Neuronal stem cell (in vitro differentiated cells): ENCODE results near the gene YAF2.
A peak's percentile ranks its signal among the peaks of the same experiment; 100 is the strongest.
"Not testable (repeated sequence)": the region's sequence is repeated elsewhere in the genome, so short reads cannot be mapped to it uniquely, and the experiment has no call there.

ENCODE experiments used
- DNase-seq: peaks from one replicate; pipeline ENCODE4 v3.0.0-alpha.2; 2013; ENCODE audit warnings: low spot score
- H2AFZ ChIP-seq: one replicate; pipeline ENCODE4 v1.6.1; 2013; ENCODE audit warnings: mild to moderate bottlenecking, low read length, inconsistent platforms
- H2AK5ac ChIP-seq: 2 replicates; pipeline ENCODE4 v1.6.1; 2013; ENCODE audit warnings: low read depth, mild to moderate bottlenecking, inconsistent platforms, low read length, moderate library complexity, mixed read lengths
- H2BK120ac ChIP-seq: 2 replicates; pipeline ENCODE4 v1.6.1; 2013; ENCODE audit warnings: low read depth, mild to moderate bottlenecking, inconsistent platforms, low read length, moderate library complexity, mixed read lengths
- H2BK12ac ChIP-seq: one replicate; pipeline ENCODE4 v1.6.1; 2013; ENCODE audit warnings: low read length, inconsistent platforms
- H2BK15ac ChIP-seq: 2 replicates; pipeline ENCODE4 v1.6.1; 2013; ENCODE audit warnings: mild to moderate bottlenecking, low read length, inconsistent platforms, mixed read lengths
- H2BK5ac ChIP-seq: one replicate; pipeline ENCODE4 v1.6.1; 2013; ENCODE audit warnings: inconsistent platforms, mild to moderate bottlenecking, low read length, moderate library complexity
- H3K14ac ChIP-seq: one replicate; pipeline ENCODE4 v1.6.1; 2013; ENCODE audit warnings: low read length, inconsistent platforms
- H3K18ac ChIP-seq: 2 replicates; pipeline ENCODE4 v1.6.1; 2013; ENCODE audit warnings: low read length, inconsistent platforms
- H3K23ac ChIP-seq: 2 replicates; pipeline ENCODE4 v1.6.1; 2013; ENCODE audit warnings: low read depth, mild to moderate bottlenecking, mixed read lengths, low read length, inconsistent platforms; ENCODE audit not compliant: poor library complexity
- H3K27ac ChIP-seq: replicated peaks from 3 replicates; pipeline ENCODE4 v1.5.1; 2013; ENCODE audit warnings: low read length, inconsistent platforms
- H3K27me3 ChIP-seq, 3 experiments: 2 replicates each; pipeline ENCODE4 v1.6.1; 2013; ENCODE audit warnings: low read length in 3 of 3, mild to moderate bottlenecking in 2 of 3, inconsistent platforms in 1 of 3, low read depth in 1 of 3, mixed read lengths in 1 of 3, moderate library complexity in 1 of 3; ENCODE audit not compliant: control insufficient read depth in 3 of 3, insufficient read depth in 3 of 3
- H3K36me3 ChIP-seq, 2 donors: replicated peaks in 1 of 2; 2 replicates each; pipeline ENCODE4 v1.6.1; 2013; ENCODE audit warnings: low read length in 2 of 2; ENCODE audit not compliant: control insufficient read depth in 2 of 2, insufficient read depth in 2 of 2
- H3K4ac ChIP-seq: 2 replicates; pipeline ENCODE4 v1.6.1; 2013; ENCODE audit warnings: inconsistent platforms, mild to moderate bottlenecking, low read length, moderate library complexity
- H3K4me1 ChIP-seq, 2 donors: 1 replicate in 1 of 2; 2 replicates in 1 of 2; pipeline ENCODE4 v1.6.1; 2013; ENCODE audit warnings: low read length in 2 of 2, low read depth in 1 of 2; ENCODE audit not compliant: control insufficient read depth in 2 of 2, insufficient read depth in 1 of 2
- H3K4me2 ChIP-seq: one replicate; pipeline ENCODE4 v1.6.1; 2013; ENCODE audit warnings: mild to moderate bottlenecking, low read length, inconsistent platforms; ENCODE audit not compliant: insufficient read depth, poor library complexity, severe bottlenecking
- H3K4me3 ChIP-seq, 2 donors: 2 replicates each; pipeline ENCODE4 v1.5.1; 2013; ENCODE audit warnings: low read length in 2 of 2, mild to moderate bottlenecking in 2 of 2, inconsistent platforms in 1 of 2, moderate library complexity in 1 of 2
- H3K79me1 ChIP-seq: one replicate; pipeline ENCODE4 v1.6.1; 2013; ENCODE audit warnings: low read depth, mild to moderate bottlenecking, inconsistent platforms, low read length, moderate library complexity
- H3K9ac ChIP-seq: one replicate; pipeline ENCODE4 v1.6.1; 2013; ENCODE audit warnings: mild to moderate bottlenecking, low read depth, low read length, inconsistent platforms; ENCODE audit not compliant: poor library complexity
- H3K9me3 ChIP-seq, 2 donors: replicated peaks in 1 of 2; 2 replicates each; pipeline versions ENCODE3 to v1.6.1; 2013; ENCODE audit warnings: low read length in 2 of 2, mild to moderate bottlenecking in 2 of 2, inconsistent platforms in 1 of 2, low read depth in 1 of 2, mixed read lengths in 1 of 2, moderate library complexity in 1 of 2; ENCODE audit not compliant: control insufficient read depth in 2 of 2, insufficient read depth in 1 of 2
- H4K8ac ChIP-seq: one replicate; pipeline ENCODE4 v1.6.1; 2013; ENCODE audit warnings: low read depth, mild to moderate bottlenecking, inconsistent platforms, low read length, moderate library complexity
- H4K91ac ChIP-seq: one replicate; pipeline ENCODE4 v1.6.1; 2013; ENCODE audit warnings: low read length, low read depth, mild to moderate bottlenecking, inconsistent platforms; ENCODE audit not compliant: poor library complexity
- WGBS, 2 donors: extraction: QIAGEN DNeasy Blood & Tissue Kit; methylation state at CpG; one replicate each; pipeline ENCODE4 v1.1.7; 2013; ENCODE audit warnings: missing lambda C conversion rate in 2 of 2, mixed read lengths in 1 of 2; ENCODE audit not compliant: insufficient read length in 2 of 2, insufficient replicate concordance in 1 of 2; ENCODE audit errors: extremely low coverage in 2 of 2; 5-methylcytosine and 5-hydroxymethylcytosine counted together

YAF2 gene

GRCh38 chr12:42215759-42216158 is 22.3 kb downstream of the YAF2 start:
- not testable (repeated sequence) for H2BK12ac ChIP-seq, H3K9me3 ChIP-seq, H4K8ac ChIP-seq, H2AK5ac ChIP-seq, H3K27me3 ChIP-seq, H2AFZ ChIP-seq, H4K91ac ChIP-seq, H3K4me2 ChIP-seq, H3K4me3 ChIP-seq, H3K23ac ChIP-seq, H3K4me1 ChIP-seq, H2BK5ac ChIP-seq, H3K18ac ChIP-seq, H3K79me1 ChIP-seq, H3K27ac ChIP-seq, DNase-seq, H3K36me3 ChIP-seq, H3K9ac ChIP-seq, H2BK15ac ChIP-seq, H3K4ac ChIP-seq, H3K14ac ChIP-seq, H2BK120ac ChIP-seq
- WGBS, 2 donors: no CpG with 5 or more reads among the region's 4 CpGs

GRCh38 chr12:42213954-42214426 is 24.1 kb downstream of the YAF2 start:
- H2BK12ac ChIP-seq: no peak overlapping the region
- no peak overlapping the region for H2BK5ac ChIP-seq
- no peak for DNase-seq
- no peak overlapping the region for H3K4me2 ChIP-seq
- no peak overlapping the region for H2AK5ac ChIP-seq
- no CpG with 5 or more reads among the region's 2 CpGs for WGBS, 2 donors
- H3K4ac ChIP-seq: no peak overlapping the region
- H3K23ac ChIP-seq: no peak overlapping the region
- H3K27ac ChIP-seq: peak overlapping the region; percentile 58
- H3K27me3 ChIP-seq: no peaks in the 10 kb centered on the region
- no peaks in the 10 kb centered on the region for H3K79me1 ChIP-seq
- peaks cover 0 to 5% of the 10 kb centered on the region in 2 donors for H3K4me1 ChIP-seq
- H3K9ac ChIP-seq: no peak overlapping the region
- no peak overlapping the region for H3K18ac ChIP-seq
- H3K36me3 ChIP-seq: peaks cover 0 to 15% of the 10 kb centered on the region in 2 donors
- no peak overlapping the region for H3K4me3 ChIP-seq
- H3K14ac ChIP-seq: no peak overlapping the region
- no peak overlapping the region for H2BK15ac ChIP-seq
- H4K8ac ChIP-seq: peak overlapping the region; percentile 65
- H4K91ac ChIP-seq: no peak overlapping the region
- H3K9me3 ChIP-seq: no peaks in the 10 kb centered on the region
- no peak overlapping the region for H2AFZ ChIP-seq
- no peak overlapping the region for H2BK120ac ChIP-seq

GRCh38 chr12:42213023-42213422 is 25.0 kb downstream of the YAF2 start:
- H3K23ac ChIP-seq: no peak overlapping the region
- no peak overlapping the region for H3K27ac ChIP-seq
- H2AFZ ChIP-seq: no peak overlapping the region
- H3K36me3 ChIP-seq: peaks cover 0 to 22% of the 10 kb centered on the region in 2 donors
- H2BK5ac ChIP-seq: no peak overlapping the region
- H3K4me2 ChIP-seq: no peak overlapping the region
- H3K14ac ChIP-seq: no peak overlapping the region
- DNase-seq: no peak
- no CpG with 5 or more reads among the region's 2 CpGs for WGBS, 2 donors
- H3K4me1 ChIP-seq: peaks cover 0 to 5% of the 10 kb centered on the region in 2 donors
- H4K91ac ChIP-seq: no peak overlapping the region
- H3K18ac ChIP-seq: no peak overlapping the region
- no peaks in the 10 kb centered on the region for H3K27me3 ChIP-seq
- no peak overlapping the region for H4K8ac ChIP-seq
- H3K79me1 ChIP-seq: no peaks in the 10 kb centered on the region
- no peak overlapping the region for H2BK15ac ChIP-seq
- no peak overlapping the region for H3K4ac ChIP-seq
- no peaks in the 10 kb centered on the region for H3K9me3 ChIP-seq
- no peak overlapping the region for H2BK12ac ChIP-seq
- no peak overlapping the region for H3K4me3 ChIP-seq
- no peak overlapping the region for H3K9ac ChIP-seq
- no peak overlapping the region for H2AK5ac ChIP-seq
- H2BK120ac ChIP-seq: no peak overlapping the region

GRCh38 chr12:42208574-42208973 is 29.5 kb downstream of the YAF2 start:
- Histone ChIP-seq H2AK5ac (no peak overlapping the region), H3K79me1 (no peaks in the 10 kb centered on the region), H3K27ac (no peak overlapping the region), H2BK120ac (no peak overlapping the region), H3K4me1 (no peaks in the 10 kb centered on the region), H3K36me3 (peaks cover 0 to 36% of the 10 kb centered on the region in 2 donors), H3K9ac (no peak overlapping the region), H3K18ac (no peak overlapping the region), H4K91ac (no peak overlapping the region), H2BK5ac (no peak overlapping the region), H2AFZ (no peak overlapping the region), H3K4me2 (no peak overlapping the region), H3K27me3 (no peaks in the 10 kb centered on the region), H2BK12ac (no peak overlapping the region), H4K8ac (no peak overlapping the region), H3K4me3 (no peak overlapping the region), H3K9me3 (no peaks in the 10 kb centered on the region), H3K4ac (no peak overlapping the region), H3K23ac (no peak overlapping the region), H2BK15ac (no peak overlapping the region), H3K14ac (no peak overlapping the region)
- DNase-seq: no peak
- WGBS, 2 donors: no CpG with 5 or more reads among the region's 2 CpGs
